Chondrocyte (in vitro differentiated cells): Measurements from ENCODE around the gene CES4A. TPM values are rescaled to one million over a fixed set of nuclear protein-coding genes. Genes with fewer than 3 reads are reported as not detected.

Experiments
- DNase-seq: peaks from one replicate; pipeline ENCODE4 v3.0.0; 2021; ENCODE audit warnings: mixed read lengths, low spot score
- H3K27ac Mint-ChIP-seq: one replicate; pipeline ENCODE4 v1.8.0; 2021; ENCODE audit warnings: mild to moderate bottlenecking, moderate library complexity, mixed read lengths; ENCODE audit not compliant: unreplicated experiment
- H3K27me3 Mint-ChIP-seq: 2 replicates; pipeline ENCODE4 v1.8.0; 2021; ENCODE audit warnings: low read depth, mixed read lengths
- H3K36me3 Mint-ChIP-seq: 2 replicates; pipeline ENCODE4 v1.8.0; 2021; ENCODE audit warnings: low read depth, mixed read lengths
- H3K4me1 Mint-ChIP-seq: 2 replicates; pipeline ENCODE4 v1.8.0; 2021; ENCODE audit warnings: low read depth, mild to moderate bottlenecking, mixed read lengths
- H3K4me3 Mint-ChIP-seq: one replicate; pipeline ENCODE4 v1.8.0; 2021; ENCODE audit warnings: mild to moderate bottlenecking, moderate library complexity, mixed read lengths; ENCODE audit not compliant: unreplicated experiment
- H3K9me3 Mint-ChIP-seq: 2 replicates; pipeline ENCODE4 v1.8.0; 2021; ENCODE audit warnings: low read depth, mixed read lengths
- CTCF ChIP-seq: fragments of 200-600 bp; sonication (generic); IDR thresholded peaks from 2 replicates; pipeline ENCODE4 v1.5.0; 2021; ENCODE audit warnings: antibody characterized with exemption, mild to moderate bottlenecking, moderate library complexity
- total RNA-seq: library from RNA; stranded (reverse); gene quantifications from 3 replicates; pipeline ENCODE4 v1.2.1, GENCODE V29; 2021

Gene CES4A
- total RNA-seq, 1 donor from 2014 or later = 2.6 TPM

- no peak for DNase-seq
- H3K36me3 Mint-ChIP-seq = no peaks in the 10 kb centered on the region
- peaks cover 12% of the 10 kb centered on the region for H3K4me1 Mint-ChIP-seq
- no peaks in the 10 kb centered on the region for H3K9me3 Mint-ChIP-seq
- no peaks in the 10 kb centered on the region for H3K27me3 Mint-ChIP-seq
- TF ChIP-seq CTCF = no peak
- no peak overlapping the region for H3K27ac Mint-ChIP-seq
- no peak overlapping the region for H3K4me3 Mint-ChIP-seq
Observed at GRCh38 chr16:67019171-67019570, 30.8 kb downstream of the CES4A start.

GRCh38 chr16:67021321-67021720, 32.9 kb downstream of the CES4A start:
- Mint-ChIP-seq H3K4me3 (no peak overlapping the region), H3K27me3 (no peaks in the 10 kb centered on the region), H3K9me3 (no peaks in the 10 kb centered on the region), H3K4me1 (peaks cover 8% of the 10 kb centered on the region), H3K27ac (no peak overlapping the region), H3K36me3 (no peaks in the 10 kb centered on the region)
- TF ChIP-seq CTCF = no peak
- DNase-seq = no peak

GRCh38 chr16:67022531-67023214, 34.3 kb downstream of the CES4A start:
- H3K36me3 Mint-ChIP-seq = no peaks in the 10 kb centered on the region
- H3K27me3 Mint-ChIP-seq = no peaks in the 10 kb centered on the region
- H3K4me1 Mint-ChIP-seq = peaks cover 8% of the 10 kb centered on the region
- no peaks in the 10 kb centered on the region for H3K9me3 Mint-ChIP-seq
- no peak overlapping the region for H3K4me3 Mint-ChIP-seq
- DNase-seq = no peak
- no peak overlapping the region for H3K27ac Mint-ChIP-seq
- no peak for TF ChIP-seq CTCF

GRCh38 chr16:67023689-67024088, 35.3 kb downstream of the CES4A start:
- H3K27me3 Mint-ChIP-seq = no peaks in the 10 kb centered on the region
- H3K36me3 Mint-ChIP-seq = no peaks in the 10 kb centered on the region
- no peak for DNase-seq
- H3K4me3 Mint-ChIP-seq = no peak overlapping the region
- H3K27ac Mint-ChIP-seq = no peak overlapping the region
- no peaks in the 10 kb centered on the region for H3K9me3 Mint-ChIP-seq
- peaks cover 11% of the 10 kb centered on the region for H3K4me1 Mint-ChIP-seq
- no peak for TF ChIP-seq CTCF

GRCh38 chr16:67024384-67025209, 36.2 kb downstream of the CES4A start:
- Mint-ChIP-seq H3K4me3 (no peak overlapping the region), H3K9me3 (no peaks in the 10 kb centered on the region), H3K4me1 (peaks cover 11% of the 10 kb centered on the region), H3K36me3 (no peaks in the 10 kb centered on the region), H3K27me3 (no peaks in the 10 kb centered on the region), H3K27ac (no peak overlapping the region)
- DNase-seq = no peak
- TF ChIP-seq CTCF = no peak
